Activated T-cell treated with anti-CD3 and anti-CD28 coated beads for 4 hours (primary cell): ENCODE results near the gene KRTAP9-7.
A peak's percentile ranks its signal among the peaks of the same experiment; 100 is the strongest.

Experiments used
- DNase-seq: peaks from one replicate; pipeline ENCODE4 v3.0.0-alpha.2; 2020

The KRTAP9-7 gene

GRCh38 chr17:41278176-41278955, 2.9 kb downstream of the KRTAP9-7 start:
- no peak for DNase-seq

DNA sequence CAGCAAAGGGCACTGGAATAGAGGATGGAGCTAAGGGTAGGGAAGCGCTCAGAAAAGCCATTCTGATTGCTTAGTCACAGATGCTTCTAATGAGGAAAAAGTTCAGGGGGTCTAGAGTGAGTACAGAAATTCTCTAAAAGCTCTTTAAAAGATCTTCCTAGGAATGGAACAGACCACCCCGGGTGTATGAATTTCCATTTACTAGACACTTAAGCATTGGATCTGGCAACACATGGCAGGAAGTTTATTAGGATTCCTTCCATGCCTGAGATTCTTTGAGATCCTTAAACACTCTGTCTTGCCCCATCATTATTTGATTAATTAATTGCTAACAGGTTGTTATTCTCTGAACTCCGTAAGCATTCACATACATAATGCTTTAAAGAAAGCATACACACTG, 8.5 kb downstream of the KRTAP9-7 start:
- DNase-seq, result no peak

DNA sequence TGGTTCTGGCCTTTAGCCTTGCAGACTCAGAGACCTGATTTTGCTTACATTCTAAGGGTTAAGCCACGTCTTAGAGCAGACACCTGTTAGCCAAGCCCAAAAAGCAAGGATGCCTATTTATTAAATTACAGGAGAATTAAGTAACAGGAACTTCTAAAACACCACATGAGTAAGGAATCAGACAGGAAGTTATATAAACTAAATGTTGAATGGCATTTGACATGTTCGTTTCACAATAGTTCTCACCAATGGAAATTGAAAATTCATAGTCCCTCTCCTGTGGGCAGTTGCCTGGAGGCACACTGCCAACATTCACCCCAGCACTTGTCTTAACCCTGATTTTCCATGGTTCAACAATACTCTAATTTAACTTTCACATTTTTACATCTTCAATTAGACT, 9.0 kb downstream of the KRTAP9-7 start:
- no peak for DNase-seq

DNA sequence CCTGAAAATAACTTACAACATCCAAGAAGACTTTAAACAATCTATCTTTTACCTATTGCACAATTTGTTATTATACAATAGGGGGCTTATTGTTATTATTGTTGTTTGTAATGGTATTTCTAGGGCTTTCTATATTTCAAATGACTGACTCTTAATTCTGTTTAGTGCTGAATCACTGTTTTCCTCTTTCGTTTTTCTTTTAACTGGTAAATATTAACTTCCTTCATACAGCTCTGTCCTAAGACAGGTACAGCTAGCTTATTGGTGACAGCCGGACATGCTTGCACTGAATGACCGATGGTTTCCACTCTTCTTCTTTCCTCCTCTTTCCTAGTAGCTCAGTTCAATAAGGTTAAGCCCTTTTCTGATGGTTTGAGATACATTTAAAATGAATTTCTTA, 11.6 kb downstream of the KRTAP9-7 start:
- no peak for DNase-seq

DNA sequence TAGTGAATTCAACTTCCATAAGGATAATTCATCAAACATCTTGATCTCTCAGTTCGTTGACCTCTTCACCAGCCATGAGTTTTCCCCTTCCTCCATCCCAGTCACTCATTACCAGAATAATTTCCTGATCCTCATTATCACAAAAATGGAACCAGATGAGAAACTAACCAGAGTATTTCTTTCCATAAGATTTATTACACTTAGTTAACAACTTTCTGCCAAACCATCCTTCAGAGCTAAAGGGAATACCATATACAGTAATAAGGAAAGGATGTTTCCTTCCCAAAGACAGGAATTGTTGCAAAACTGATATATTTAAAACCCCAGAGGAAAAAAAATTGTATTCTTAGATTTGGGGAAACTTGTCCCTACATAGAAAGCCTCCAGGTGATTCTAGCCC, 18.5 kb downstream of the KRTAP9-7 start:
- DNase-seq, result no peak

DNA sequence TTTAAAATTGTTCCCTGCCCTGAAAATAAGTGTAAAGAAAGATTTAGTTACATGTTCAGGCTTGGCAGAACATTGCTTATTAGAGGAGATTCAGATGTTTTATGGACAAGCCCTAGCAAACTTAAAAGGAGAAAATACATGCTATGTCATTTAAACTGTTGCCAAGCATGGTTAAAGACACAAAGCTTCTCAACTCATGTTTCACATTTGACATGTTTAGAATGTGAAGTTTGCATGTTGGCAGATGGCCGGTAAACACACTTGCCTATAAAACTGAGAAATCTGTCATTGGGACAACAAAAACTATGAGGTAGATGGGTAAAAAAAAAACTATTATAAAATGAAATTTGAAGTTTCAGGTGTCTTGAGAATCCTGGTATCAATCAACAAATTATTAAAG, 21.3 kb downstream of the KRTAP9-7 start:
- DNase-seq, result no peak

DNA sequence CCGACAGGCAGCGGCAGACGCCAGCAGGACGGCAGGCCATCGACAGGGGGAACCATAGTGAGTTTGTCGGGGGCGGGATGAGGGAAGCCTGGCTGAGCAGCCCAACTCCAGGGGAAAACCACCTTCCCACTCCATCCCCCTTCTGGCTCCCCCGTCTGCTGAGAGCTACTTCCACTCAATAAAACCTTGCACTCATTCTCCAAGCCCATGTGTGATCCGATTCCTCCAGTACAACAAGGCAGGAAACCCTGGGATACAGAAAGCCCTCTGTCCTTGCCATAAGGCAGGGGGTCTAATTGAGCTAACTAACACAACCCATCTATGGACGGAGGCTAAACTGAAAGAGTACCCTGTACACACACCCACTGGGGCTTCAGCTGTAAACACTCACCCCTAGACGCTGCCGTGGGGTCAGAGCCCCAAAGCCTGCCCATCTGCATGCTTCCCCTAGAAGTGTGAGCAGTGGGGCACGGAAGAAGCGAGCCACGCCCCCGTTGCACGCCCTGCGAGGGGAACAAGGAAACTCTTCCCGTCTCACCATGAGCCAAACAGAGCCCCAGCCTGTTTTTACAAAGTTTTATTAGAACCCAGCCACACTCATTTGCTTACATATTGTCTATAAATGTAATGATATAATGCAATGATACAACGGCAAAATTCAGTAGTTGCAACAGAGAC, 23.1 kb downstream of the KRTAP9-7 start:
- no peak for DNase-seq

GRCh38 chr17:41301204-41301790, 25.8 kb downstream of the KRTAP9-7 start:
- no peak for DNase-seq

GRCh38 chr17:41301916-41302901, 26.7 kb downstream of the KRTAP9-7 start, which contains the start of gene KRTAP29-1:
KRTAP29-1 (minus strand) TSS chr17:41302851; CDS start chr17:41302851, 0 bp downstream.
- DNase-seq, result no peak

GRCh38 chr17:41302981-41303380, 27.5 kb downstream of the KRTAP9-7 start:
- no peak for DNase-seq

GRCh38 chr17:41304091-41304490, 28.6 kb downstream of the KRTAP9-7 start:
- DNase-seq, result no peak

DNA sequence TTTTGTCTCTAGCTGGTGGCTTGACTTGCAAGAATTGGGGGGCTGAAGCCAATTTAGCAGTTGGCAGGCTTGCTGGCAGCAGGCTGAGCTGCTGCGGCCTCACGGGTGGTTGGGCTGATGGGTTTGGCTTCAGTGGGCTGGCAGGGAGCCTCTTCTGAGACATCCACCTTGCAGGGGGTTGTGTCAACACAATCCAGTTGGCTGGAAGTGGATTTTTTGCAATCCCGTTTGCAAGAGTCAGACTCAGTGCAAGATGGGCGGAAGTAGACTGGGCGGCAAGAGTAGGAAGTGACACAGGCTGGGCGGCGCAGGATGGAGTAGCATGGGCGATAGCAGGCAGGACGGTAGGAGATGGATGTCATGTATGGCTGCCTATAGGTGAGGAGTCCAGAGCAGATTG, 32.1 kb downstream of the KRTAP9-7 start:
- no peak for DNase-seq

DNA sequence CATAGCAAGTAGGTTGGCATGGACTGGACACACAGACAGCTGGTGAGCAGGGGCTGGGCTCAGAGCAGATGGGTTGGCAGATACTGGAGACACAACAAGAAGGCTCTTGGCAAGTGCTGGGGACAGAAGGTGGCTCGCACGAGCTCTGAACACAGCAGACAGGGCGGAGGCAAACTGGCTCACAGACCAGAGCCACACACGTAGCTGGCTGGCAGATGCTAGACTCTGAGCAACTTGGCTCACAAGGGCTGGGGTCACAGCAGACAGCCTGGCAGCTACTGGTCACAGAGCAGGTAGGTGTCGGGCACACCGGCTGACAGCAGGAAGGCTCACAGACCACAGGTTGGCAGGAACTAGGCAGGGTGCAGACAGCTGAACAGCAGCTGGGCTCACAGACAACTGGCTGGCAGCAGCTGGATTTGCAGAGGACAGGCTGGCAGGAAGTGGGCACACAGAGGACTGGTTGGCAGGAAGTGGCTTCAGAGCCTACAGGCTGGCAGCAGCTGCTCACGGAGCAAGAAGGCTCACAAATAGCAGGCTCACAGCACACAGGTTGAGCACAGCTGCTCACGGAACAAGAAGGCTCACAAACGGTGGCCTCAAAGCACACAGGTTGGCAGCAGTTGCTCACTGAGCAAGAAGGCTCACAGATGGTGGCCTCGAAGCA, 32.9 kb downstream of the KRTAP9-7 start:
- DNase-seq, result peak; percentile 37

DNA sequence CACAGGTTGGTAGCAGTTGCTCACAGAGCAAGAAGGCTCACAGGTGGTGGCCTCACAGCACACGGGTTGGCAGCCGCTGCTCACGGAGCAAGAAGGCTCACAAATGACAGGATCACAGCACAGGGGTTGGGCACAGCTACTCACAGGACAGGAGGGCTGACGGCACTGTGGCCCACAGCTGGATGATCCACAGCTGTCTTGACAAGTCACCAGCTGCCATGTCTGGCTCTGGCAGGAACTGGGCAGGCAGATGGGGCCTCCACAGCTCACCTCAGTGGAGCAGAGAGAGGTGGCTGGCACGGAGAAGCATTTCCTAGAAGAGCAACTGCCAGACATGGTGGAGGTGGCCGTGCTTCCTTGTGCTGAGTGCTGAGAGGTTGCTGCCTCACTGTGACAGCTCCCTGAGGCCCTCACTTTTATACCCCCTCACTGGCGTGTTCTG, 33.4 kb downstream of the KRTAP9-7 start, which contains the start of gene KRTAP16-1:
Gene KRTAP16-1, minus strand, starts transcription at position 392 of the 442 bp plus-strand sequence. Its CDS starts 56 bp downstream, at position 336.
- DNase-seq, result peak; percentile 11

DNA sequence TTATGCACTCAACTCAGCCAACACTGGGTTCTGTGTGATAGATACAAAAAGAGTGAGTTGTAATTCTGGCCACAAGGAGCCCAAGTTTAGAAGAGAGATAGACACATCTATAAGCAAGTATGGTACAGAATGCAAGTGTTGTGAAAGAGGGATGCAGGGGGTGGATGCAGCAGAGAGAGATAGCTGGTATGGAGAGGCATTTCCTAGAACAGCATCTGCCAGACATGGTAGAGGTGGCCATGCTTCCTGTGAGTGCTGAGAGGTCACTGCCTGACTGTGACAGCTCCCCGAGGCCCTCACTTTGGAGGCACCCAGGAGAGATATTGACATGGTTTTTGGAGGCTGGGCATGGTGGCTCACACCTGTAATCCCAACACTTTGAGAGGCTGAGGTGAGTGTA, 35.6 kb downstream of the KRTAP9-7 start:
- DNase-seq, result no peak

DNA sequence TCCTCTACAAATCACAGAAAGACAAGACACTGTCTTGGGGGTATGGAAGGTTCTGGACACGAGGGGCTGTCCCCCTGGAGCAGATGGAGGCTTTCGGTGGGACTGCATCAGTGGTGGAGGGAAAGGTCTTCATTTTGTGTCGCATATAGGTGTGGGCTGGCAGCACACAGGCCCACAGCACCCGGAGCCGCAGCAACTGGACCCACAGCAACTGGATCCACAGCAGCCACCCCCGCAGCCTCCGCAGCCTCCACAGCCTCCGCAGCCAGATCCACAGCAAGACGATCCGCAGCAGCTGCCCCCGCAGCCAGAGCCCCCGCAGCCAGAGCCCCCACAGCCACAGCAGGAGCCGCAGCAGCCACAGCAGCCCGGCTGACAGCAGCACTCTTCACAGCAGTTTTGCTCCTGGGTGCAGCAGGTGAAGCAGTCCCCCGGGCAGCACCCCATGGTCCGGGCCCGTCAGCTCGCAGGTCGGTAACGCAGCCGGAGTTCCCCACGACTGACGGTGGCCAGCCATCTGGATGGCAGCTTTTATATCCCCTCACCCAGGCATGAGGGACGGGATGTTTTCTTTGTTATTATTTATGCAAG, 39.8 kb downstream of the KRTAP9-7 start, which contains the start of gene KRTAP17-1:
Gene KRTAP17-1, minus strand, starts transcription at position 507 of the 591 bp plus-strand sequence. Its CDS starts 60 bp downstream, at position 447.
- no peak for DNase-seq

DNA sequence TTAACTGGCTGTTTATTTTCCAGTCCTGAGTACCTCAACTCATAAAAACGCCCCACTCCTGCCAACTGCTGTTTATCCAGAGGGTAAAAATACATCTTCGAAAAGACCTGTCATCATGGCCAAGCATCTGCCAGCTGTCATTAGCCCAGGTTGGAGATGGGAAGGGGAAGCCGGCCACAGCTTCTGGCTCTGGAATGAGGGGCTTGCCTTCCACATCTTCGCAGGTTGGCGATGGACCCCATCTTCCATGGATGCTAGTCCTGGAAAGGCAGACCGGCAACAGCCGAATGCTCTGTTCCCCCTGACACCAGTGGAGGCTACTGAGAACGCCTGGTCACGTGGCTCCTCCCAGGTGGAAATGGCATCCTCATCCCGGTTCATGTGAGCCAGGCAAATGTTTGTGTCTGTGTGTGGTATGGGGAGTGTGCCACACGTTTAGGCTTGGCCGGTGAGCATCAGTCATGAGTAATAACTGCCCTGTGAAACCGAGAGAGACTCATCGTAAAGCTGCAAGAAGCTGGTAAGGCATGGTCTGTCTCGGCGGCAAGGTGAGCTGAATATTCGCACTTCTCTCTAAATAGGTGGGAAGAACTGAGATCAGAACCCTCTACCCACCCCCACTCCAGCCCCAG, 40.4 kb downstream of the KRTAP9-7 start:
- no peak for DNase-seq

DNA sequence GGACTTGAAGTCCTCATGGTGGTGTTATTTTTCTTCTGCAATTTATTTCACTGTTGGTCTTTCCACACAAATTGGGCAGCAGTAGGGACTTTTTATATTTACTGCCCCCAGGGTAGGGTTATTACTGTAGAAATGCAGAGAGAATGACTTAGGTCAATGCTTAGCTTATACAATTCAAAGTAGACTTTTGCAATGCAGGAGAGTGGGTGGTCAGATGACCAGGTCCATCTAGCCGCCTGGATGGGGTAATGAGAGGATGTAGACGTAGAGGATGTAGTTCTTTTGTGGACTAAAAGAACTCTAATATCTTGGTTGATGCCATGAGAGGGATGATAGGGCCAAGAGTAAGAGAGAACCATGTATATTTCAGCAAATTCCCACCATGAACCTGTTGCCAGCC, 42.7 kb downstream of the KRTAP9-7 start:
- no peak for DNase-seq

- DNase-seq, result no peak
These were observed 46.8 kb downstream of the KRTAP9-7 start for GRCh38 chr17:41322094-41322902.
